Cortex of kidney (tissue), 1 donor: ENCODE measurements around the gene LAYN.

ENCODE experiments used
- DNase-seq: peaks from one replicate; lab custom pipeline; 2025; lab: John Stamatoyannopoulos, UW

Gene LAYN

DNA sequence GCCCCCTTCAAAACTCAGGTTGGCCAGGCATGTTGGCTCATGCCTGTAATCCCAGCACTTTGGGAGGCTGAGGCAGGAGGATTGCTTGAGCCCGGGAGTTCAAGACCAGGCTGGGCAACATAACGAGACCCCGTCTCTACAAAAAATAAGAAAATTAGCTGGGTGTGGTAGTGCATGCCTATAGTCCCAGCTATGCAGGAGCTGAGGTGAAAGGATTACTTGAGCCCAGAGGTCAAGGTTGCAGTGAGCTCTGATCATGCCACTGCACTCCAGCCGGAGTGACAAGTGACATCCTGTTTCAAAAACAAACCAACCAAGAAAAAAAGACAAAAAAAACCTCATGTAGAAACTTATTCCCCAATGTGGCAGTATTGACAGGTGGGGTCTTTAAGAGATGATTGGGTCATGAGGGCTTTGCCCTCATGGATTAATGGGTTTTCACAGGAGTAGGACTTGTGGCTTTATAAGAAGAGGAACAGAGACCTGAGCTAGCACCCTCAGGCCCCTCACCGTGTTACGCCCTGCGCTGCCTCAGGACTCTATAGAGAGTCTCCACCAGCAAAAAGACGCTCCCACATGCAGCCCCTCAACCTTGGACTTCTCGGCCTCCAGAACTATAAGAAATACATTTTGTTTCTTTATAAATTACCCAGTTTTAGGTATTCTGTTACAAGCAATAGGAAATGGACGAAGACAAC lies 22.3 kb downstream of the LAYN start:
- no peak for DNase-seq

GRCh38 chr11:111565114-111565720 lies 24.7 kb downstream of the LAYN start:
- no peak for DNase-seq

DNA sequence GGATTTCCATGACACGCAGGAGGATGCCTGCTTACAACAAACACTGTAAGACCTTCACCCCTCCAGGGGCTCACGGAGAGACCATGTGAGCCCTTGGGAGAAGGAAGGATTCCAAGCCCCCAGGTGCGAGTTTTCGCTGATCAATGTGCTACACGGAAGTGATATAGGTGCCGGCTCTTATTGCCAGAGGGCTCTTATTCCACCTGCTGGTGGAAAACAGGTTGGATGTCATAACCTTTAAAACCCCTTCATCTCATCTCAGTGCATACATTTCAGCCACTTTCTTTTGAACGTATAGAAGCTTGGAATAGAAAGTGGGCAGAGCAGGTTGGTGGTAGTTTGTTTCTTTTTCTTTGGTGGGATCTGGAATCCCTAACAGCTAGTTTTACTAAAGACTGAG lies 25.8 kb downstream of the LAYN start:
- no peak for DNase-seq

- no peak for DNase-seq
Measured at GRCh38 chr11:111569476-111569875, 29.0 kb downstream of the LAYN start.

DNA sequence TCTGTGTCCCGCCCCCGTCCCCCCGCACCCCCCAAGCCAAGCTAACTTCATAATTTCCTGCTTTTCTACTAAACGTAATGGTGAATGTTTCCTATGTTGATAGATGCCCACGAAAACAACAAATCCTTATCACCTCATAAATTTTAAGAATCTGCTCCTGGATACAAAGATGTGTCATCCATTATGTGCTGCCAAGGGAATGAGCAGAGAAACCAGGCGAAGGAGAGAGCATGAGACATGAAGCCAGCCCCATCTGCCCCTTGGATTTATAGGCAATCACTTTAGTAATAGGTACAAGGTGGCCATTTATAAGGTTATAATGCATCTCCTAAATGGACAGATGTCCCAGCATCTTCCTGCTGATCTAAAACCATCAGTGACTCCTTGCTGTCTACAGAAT lies 30.3 kb downstream of the LAYN start:
- no peak for DNase-seq

DNA sequence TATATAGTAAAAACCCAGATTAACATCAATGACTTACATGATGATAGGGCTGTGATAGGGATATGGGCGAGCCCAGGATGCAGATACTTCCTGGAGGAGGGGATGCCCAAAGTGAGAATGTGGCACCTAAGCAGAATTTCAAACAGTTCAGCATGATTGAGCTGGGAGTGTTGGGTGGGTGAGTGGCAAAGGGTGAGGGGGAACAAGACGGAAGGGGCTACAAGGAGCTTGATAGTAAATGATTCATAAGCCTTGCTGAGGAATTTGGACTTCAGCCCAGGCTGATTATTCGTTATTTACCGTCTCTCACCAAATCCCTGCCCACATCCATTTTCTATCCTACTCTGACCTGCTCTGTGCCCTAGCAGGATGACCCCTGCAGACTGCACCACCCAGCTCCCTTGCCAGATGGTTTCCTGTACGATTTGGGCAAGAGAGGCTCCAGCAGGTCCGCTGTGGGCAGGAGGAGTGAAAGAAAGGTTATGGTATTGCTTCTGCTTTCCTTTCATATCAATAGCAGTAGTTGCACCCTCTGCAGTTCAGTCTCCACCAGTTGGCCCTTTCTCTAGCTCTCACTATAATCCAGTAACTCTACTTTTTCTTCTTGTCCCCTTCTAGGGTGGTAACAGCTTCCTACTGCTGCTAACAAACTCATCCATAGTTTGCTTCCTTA lies 31.4 kb downstream of the LAYN start:
- no peak for DNase-seq

- DNase-seq = no peak
Measured at GRCh38 chr11:111572581-111572980, 32.1 kb downstream of the LAYN start.

- no peak for DNase-seq
Measured at GRCh38 chr11:111573821-111574249, 33.3 kb downstream of the LAYN start.

- no peak for DNase-seq
Measured at GRCh38 chr11:111574373-111575225, 34.1 kb downstream of the LAYN start.

DNA sequence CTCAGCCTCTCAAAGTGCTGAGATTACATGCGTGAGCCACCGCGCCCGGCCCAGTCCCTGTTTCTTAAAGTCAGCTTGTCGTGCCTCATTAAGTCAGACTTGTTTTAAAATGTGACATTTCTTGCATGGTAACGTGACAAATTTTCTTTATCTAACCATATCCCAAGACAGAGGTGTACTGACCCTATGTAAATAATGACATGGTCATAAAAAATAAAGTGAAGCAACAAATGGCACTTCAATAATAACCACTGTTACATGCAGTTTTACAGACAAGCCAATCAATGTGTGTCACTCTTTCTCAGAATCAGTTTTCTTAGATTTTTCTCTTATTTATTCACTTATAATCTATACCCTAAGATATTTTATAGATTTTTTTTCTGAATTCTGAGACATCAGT lies 35.2 kb downstream of the LAYN start:
- no peak for DNase-seq

DNA sequence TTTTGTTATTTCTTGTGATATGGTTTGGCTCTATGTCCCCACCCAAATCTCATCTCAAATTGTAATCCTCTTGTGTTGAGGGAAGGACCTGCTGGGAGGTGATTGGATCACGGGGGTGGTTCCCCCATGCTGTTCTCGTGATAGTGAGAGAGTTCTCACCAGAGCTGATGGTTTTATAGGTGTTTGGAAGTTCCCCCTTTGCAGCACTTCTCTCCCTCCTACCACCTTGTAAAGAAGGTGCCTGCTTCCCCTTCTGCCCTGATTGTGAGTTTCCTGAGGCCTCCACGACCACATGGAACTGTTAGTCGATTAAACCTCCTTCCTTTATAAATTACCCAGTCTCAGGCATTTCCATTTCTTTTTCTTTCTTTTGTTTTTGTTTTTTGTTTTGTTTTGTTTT lies 37.3 kb downstream of the LAYN start:
- no peak for DNase-seq

DNA sequence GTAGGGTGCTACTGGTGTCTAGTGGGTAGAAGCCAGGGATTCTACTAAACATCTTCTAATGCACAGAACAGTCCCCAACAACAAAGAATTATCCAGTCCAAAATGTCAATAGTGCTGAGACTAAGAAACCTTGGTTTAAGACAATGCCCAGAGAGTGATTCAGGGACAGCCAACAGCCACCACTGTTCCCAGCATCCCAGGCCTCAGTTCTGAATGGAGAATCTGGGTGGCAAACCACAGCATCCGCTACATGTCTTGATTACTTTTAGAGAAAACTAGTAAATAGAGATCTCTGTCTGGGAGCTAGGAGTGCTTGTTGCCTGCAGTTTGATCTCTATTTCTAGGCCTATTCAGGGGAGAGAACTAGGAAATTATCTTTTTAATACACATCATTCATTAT lies 40.8 kb downstream of the LAYN start:
- no peak for DNase-seq

GRCh38 chr11:111582163-111582562 lies 41.6 kb downstream of the LAYN start:
- DNase-seq = no peak

DNA sequence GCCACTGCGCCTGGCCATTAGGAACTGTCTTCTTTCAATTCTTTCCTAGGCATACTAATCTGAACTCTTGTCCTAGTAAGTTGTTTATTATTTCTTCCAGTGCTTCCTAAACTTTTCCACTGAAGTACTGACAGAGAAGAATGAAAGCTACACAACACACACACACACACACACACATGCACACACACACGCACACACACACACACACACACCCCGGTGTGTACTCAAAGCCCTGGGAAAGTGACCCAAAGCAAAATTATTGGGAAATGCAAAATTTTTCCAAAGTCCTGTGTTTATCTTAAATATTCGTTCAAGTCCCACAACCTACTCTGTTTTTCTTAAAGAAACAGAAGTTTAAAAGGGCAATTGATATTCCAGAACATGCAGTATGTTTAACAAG lies 42.4 kb downstream of the LAYN start:
- no peak for DNase-seq

- DNase-seq = no peak
Measured at GRCh38 chr11:111585371-111585770, 44.9 kb downstream of the LAYN start.

GRCh38 chr11:111586388-111586831 lies 45.9 kb downstream of the LAYN start:
- no peak for DNase-seq

GRCh38 chr11:111589114-111589513 lies 48.6 kb downstream of the LAYN start:
- no peak for DNase-seq

DNA sequence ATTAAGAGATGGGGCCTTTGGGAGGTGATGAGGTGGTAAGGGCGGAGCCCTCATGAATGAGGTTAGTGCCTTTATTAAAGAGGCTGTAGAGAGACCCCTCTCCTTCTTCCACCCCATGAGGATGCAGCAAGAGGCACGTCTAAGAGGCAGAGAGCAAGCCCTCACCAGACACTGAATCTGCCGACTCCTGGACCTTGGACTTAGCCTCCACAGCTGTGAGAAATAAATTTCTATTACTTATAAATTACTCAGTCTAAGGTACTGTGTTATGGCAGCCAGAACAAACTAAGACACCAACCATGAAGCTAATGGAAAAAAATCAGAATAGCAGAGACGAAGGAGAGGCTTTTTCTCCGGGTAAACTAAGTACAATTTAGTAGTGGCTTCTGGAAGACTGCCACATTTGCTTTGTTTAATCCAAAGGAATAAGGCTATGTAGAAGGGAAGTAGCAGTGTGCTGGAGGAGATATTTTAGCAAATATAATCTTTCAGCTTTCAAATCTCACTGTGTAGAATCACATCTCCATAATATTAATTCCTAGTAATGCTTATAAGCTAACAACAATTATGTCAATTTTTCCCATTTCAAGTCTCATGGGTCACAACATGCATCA lies 49.5 kb downstream of the LAYN start:
- no peak for DNase-seq

DNA sequence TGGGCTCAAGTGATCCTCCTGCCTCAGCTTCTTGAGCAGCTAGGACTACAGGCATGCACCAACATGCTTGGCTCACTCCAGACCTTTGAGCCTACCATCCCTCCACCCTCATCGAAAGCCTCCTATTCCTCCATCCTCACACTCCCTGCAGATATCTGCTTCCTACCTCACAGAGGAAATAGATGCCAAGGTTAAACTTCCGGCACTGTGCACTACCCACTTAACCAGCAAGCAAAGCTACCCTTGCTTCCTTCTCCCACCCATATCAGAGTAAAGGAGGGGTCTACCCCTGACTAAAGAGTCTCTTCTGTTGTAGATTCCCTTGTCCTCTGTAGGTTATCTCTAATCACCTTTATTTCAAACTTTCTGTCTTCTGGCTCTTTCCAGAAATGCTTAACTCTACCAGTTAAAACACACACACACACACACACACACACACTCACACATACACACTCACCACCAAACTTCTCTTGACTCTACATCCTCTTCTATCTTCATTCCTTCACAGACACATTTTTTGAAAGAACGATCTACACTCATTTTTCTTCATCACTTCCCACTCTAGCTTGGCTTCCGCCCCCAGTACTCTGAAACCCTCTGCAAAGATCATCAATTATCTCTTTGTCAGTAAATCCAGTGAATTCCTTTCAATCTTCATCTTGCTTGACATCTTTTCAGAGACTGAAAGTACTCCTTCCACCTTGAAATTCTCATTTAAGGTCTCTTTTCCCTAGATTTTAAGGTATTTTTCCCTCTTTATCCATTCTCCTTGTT lies 50.9 kb downstream of the LAYN start:
- DNase-seq = no peak

GRCh38 chr11:111592491-111592890 lies 52.0 kb downstream of the LAYN start:
- DNase-seq = no peak

DNA sequence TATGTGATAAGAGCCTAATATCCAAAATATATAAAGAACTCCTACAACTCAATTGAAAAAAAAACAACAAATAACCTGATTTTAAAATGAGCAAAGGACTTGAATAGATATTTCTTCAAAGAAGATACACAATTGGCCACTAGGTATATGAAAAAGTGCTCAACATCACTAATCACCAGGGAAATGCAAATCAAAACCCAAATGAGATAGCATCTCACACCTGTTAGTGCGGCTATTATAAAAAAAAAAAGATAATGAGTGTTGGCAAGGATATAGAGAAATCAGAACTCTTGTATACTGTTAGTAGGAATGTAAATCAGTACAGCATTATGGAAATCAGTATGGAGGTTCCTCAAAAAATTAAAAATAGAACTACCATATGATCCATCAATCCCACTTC lies 55.8 kb downstream of the LAYN start:
- no peak for DNase-seq
